Stomach (tissue), 4 donors: Measurements from ENCODE around the gene FAIM.

Experiments
- POLR2A ChIP-seq, 4 donors: fragments of 450-650 bp; IDR thresholded peaks; one replicate each; pipeline ENCODE4 v1.6.1; 2016; ENCODE audit warnings: antibody characterized with exemption in 4 of 4, control low read depth in 2 of 4, mild to moderate bottlenecking in 1 of 4, moderate library complexity in 1 of 4
- POLR2AphosphoS5 ChIP-seq, 3 donors: sonication (generic); formaldehyde crosslinking; IDR thresholded peaks; one replicate each; pipeline ENCODE4 v1.6.1; 2016; ENCODE audit warnings: antibody characterized with exemption in 3 of 3
- TF ChIP-seq, protein P1 (sequence below), 7 experiments: fragments of 450-650 bp in 4 of 7; fragments of 200-600 bp in 3 of 7; sonication (generic) in 3 of 7; IDR thresholded peaks; one replicate each; pipeline ENCODE4 v1.5.1; 2016 to 2019; ENCODE audit warnings: antibody characterized with exemption in 7 of 7, control low read depth in 2 of 7, mild to moderate bottlenecking in 1 of 7

DNA sequence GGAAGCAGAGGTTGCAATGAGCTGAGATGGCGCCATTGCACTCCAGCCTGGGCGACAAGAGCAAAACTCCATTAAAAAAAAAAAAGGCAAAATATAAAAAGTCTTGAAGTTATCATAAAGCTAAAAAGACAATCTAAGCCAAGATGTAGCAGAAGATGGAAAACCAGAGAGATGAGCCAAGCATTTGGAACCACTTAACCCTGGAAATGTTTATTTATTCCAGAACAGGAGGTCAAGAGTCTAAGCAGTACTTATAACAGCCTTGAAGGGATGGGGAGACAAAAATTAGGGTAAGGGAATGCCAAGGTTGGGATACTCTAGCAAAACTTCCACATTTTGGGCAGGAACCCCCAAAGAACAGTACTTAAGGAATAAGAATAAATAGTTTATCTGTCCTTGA lies 30.1 kb downstream of the FAIM start:
- TF ChIP-seq, protein P1, sequence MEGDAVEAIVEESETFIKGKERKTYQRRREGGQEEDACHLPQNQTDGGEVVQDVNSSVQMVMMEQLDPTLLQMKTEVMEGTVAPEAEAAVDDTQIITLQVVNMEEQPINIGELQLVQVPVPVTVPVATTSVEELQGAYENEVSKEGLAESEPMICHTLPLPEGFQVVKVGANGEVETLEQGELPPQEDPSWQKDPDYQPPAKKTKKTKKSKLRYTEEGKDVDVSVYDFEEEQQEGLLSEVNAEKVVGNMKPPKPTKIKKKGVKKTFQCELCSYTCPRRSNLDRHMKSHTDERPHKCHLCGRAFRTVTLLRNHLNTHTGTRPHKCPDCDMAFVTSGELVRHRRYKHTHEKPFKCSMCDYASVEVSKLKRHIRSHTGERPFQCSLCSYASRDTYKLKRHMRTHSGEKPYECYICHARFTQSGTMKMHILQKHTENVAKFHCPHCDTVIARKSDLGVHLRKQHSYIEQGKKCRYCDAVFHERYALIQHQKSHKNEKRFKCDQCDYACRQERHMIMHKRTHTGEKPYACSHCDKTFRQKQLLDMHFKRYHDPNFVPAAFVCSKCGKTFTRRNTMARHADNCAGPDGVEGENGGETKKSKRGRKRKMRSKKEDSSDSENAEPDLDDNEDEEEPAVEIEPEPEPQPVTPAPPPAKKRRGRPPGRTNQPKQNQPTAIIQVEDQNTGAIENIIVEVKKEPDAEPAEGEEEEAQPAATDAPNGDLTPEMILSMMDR (IDR thresholded peaks at IDR 0.05) = no peak
- TF ChIP-seq POLR2AphosphoS5 (IDR thresholded peaks at IDR 0.05) (no peak), POLR2A (IDR thresholded peaks at IDR 0.05) (no peak)
